22Rv1 (cell line): ENCODE measurements around the gene ZNF146.

ENCODE experiments used
- H3K27ac ChIP-seq: fragments of 450-650 bp; 2 replicates; pipeline ENCODE4 v1.5.1; 2017
- ZFX ChIP-seq: fragments of 450-650 bp; IDR thresholded peaks from 2 replicates; pipeline ENCODE4 v1.6.1; 2017; ENCODE audit warnings: antibody characterized with exemption, borderline replicate concordance
- TF ChIP-seq, protein P1 (sequence below): fragments of 450-650 bp; IDR thresholded peaks from 2 replicates; pipeline ENCODE4 v1.5.1; 2017; ENCODE audit warnings: mild to moderate bottlenecking

ZNF146 gene

DNA sequence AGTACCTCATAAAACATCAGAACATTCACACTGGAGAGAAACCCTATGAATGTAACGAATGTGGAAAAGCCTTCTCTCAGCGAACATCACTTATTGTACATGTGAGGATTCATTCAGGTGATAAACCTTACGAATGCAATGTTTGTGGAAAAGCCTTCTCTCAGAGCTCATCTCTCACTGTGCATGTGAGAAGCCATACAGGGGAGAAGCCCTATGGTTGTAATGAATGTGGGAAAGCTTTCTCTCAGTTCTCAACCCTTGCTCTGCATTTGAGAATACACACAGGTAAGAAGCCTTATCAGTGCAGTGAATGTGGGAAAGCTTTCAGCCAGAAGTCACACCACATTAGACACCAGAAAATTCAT, 22.0 kb downstream of the ZNF146 start:
- H3K27ac ChIP-seq, result no peak overlapping the region
- TF ChIP-seq ZFX, result no peak
- TF ChIP-seq, protein P1, sequence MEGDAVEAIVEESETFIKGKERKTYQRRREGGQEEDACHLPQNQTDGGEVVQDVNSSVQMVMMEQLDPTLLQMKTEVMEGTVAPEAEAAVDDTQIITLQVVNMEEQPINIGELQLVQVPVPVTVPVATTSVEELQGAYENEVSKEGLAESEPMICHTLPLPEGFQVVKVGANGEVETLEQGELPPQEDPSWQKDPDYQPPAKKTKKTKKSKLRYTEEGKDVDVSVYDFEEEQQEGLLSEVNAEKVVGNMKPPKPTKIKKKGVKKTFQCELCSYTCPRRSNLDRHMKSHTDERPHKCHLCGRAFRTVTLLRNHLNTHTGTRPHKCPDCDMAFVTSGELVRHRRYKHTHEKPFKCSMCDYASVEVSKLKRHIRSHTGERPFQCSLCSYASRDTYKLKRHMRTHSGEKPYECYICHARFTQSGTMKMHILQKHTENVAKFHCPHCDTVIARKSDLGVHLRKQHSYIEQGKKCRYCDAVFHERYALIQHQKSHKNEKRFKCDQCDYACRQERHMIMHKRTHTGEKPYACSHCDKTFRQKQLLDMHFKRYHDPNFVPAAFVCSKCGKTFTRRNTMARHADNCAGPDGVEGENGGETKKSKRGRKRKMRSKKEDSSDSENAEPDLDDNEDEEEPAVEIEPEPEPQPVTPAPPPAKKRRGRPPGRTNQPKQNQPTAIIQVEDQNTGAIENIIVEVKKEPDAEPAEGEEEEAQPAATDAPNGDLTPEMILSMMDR, result no peak

- TF ChIP-seq, protein P1, result no peak
- no peak for TF ChIP-seq ZFX
- no peak overlapping the region for H3K27ac ChIP-seq
Observed at GRCh38 chr19:36244066-36244465, 29.2 kb downstream of the ZNF146 start.

- H3K27ac ChIP-seq, result no peak overlapping the region
- TF ChIP-seq ZFX, result no peak
- TF ChIP-seq, protein P1, result no peak
Observed at GRCh38 chr19:36245210-36246005, 30.5 kb downstream of the ZNF146 start.

- no peak overlapping the region for H3K27ac ChIP-seq
- TF ChIP-seq, protein P1, result no peak
- TF ChIP-seq ZFX, result no peak
Observed at GRCh38 chr19:36246006-36246481, 31.1 kb downstream of the ZNF146 start.

- no peak for TF ChIP-seq ZFX
- TF ChIP-seq, protein P1, result no peak
- H3K27ac ChIP-seq, result no peak overlapping the region
Observed at GRCh38 chr19:36252047-36252446, 37.1 kb downstream of the ZNF146 start.

- TF ChIP-seq, protein P1, result no peak
- TF ChIP-seq ZFX, result no peak
- H3K27ac ChIP-seq, result no peak overlapping the region
Observed at GRCh38 chr19:36254848-36255247, 39.9 kb downstream of the ZNF146 start.

GRCh38 chr19:36255316-36255715, 40.4 kb downstream of the ZNF146 start:
- TF ChIP-seq, protein P1, result no peak
- no peak for TF ChIP-seq ZFX
- H3K27ac ChIP-seq, result no peak overlapping the region
